Pons (tissue), 1 donor: ENCODE results near the gene PPP2R5A.
"Not testable (repeated sequence)": the region's sequence is repeated elsewhere in the genome, so short reads cannot be mapped to it uniquely, and the experiment has no call there.

Experiments used
- DNase-seq: peaks from one replicate; pipeline ENCODE4 v3.0.0-alpha.2; 2016; ENCODE audit warnings: low spot score

PPP2R5A gene

GRCh38 chr1:212355230-212355969 lies 70.2 kb downstream of the PPP2R5A start:
- DNase-seq = no peak

- no peak for DNase-seq
Measured at GRCh38 chr1:212359794-212360479, 74.7 kb downstream of the PPP2R5A start.

GRCh38 chr1:212364985-212365384 lies 79.8 kb downstream of the PPP2R5A start:
- DNase-seq = peak; percentile 51

GRCh38 chr1:212366901-212367300 lies 81.7 kb downstream of the PPP2R5A start:
- DNase-seq = no peak

- DNase-seq = no peak
Measured at GRCh38 chr1:212367474-212368072, 82.4 kb downstream of the PPP2R5A start.

GRCh38 chr1:212368073-212368484 lies 82.9 kb downstream of the PPP2R5A start:
- DNase-seq = peak; percentile 71

GRCh38 chr1:212375986-212376385 lies 90.8 kb downstream of the PPP2R5A start:
- DNase-seq = no peak

GRCh38 chr1:212377644-212378043 lies 92.4 kb downstream of the PPP2R5A start:
- no peak for DNase-seq

GRCh38 chr1:212379366-212379765 lies 94.2 kb downstream of the PPP2R5A start:
- DNase-seq = no peak

- no peak for DNase-seq
Measured at GRCh38 chr1:212381397-212382035, 96.3 kb downstream of the PPP2R5A start.

- no peak for DNase-seq
Measured at GRCh38 chr1:212386029-212386428, 100.8 kb downstream of the PPP2R5A start.

- no peak for DNase-seq
Measured at GRCh38 chr1:212388985-212389716, 103.9 kb downstream of the PPP2R5A start.

- not testable (repeated sequence) for DNase-seq
Measured at GRCh38 chr1:212395678-212396437, 110.6 kb downstream of the PPP2R5A start.

- DNase-seq = no peak
Measured at GRCh38 chr1:212396638-212397037, 111.4 kb downstream of the PPP2R5A start.

GRCh38 chr1:212397171-212397570 lies 112.0 kb downstream of the PPP2R5A start:
- DNase-seq = no peak

- no peak for DNase-seq
Measured at GRCh38 chr1:212401042-212401441, 115.8 kb downstream of the PPP2R5A start.

GRCh38 chr1:212401838-212402582 lies 116.8 kb downstream of the PPP2R5A start:
- DNase-seq = no peak

- no peak for DNase-seq
Measured at GRCh38 chr1:212402666-212403321, 117.6 kb downstream of the PPP2R5A start.

- no peak for DNase-seq
Measured at GRCh38 chr1:212410231-212410820, 125.1 kb downstream of the PPP2R5A start.
